T-cell (primary cell): ENCODE data around the gene ADGRG2. TPM values are rescaled to one million over a fixed set of nuclear protein-coding genes. Genes with fewer than 3 reads are reported as not detected.

ENCODE experiments used
- ATAC-seq, 4 experiments: fragments of 200-7000 bp in 3 of 4; fragments of 150-1000 bp in 1 of 4; cut with Tn5 transposase; replicated peaks in 1 of 4; 1 replicate in 3 of 4; 2 replicates in 1 of 4; pipeline ENCODE4 v1.10.0; 2021; ENCODE audit warnings: moderate library complexity in 3 of 4, mild to moderate bottlenecking in 2 of 4, moderate number of reproducible peaks in 1 of 4
- CTCF ChIA-PET, 2 donors: fragments of 300-600 bp; sonication (Branson Sonifier 250); formaldehyde crosslinking; loops; one replicate each; lab custom pipeline; 2022; ENCODE audit warnings: antibody characterized with exemption in 2 of 2; lab: Charles Lee
- POLR2A ChIA-PET, 2 donors: fragments of 300-600 bp; sonication (Branson Sonifier 250); formaldehyde crosslinking; loops; one replicate each; lab custom pipeline; 2022; ENCODE audit warnings: antibody characterized with exemption in 2 of 2; lab: Charles Lee
- DNase-seq, 35 experiments: peaks; one replicate each; pipeline versions ENCODE4 v3.0.0 to v3.0.0-alpha.2; 2013 to 2023
- H3K27ac ChIP-seq: one replicate; pipeline ENCODE4 v1.5.1; 2013; ENCODE audit warnings: low read length
- H3K27me3 ChIP-seq, 2 experiments: replicated peaks in 1 of 2; 1 replicate in 1 of 2; 2 replicates in 1 of 2; pipeline versions ENCODE4 v1.6.1 to v1.7.0; 2013; ENCODE audit warnings: low read length in 1 of 2, mixed read lengths in 1 of 2; ENCODE audit not compliant: control insufficient read depth in 2 of 2, insufficient read depth in 2 of 2; ENCODE audit errors: extremely low read depth in 1 of 2
- H3K36me3 ChIP-seq, 2 donors: 1 replicate in 1 of 2; 2 replicates in 1 of 2; pipeline versions ENCODE4 v1.6.1 to v1.7.0; 2013; ENCODE audit warnings: low read length in 1 of 2; ENCODE audit not compliant: control insufficient read depth in 2 of 2, insufficient read depth in 1 of 2; ENCODE audit errors: extremely low read depth in 1 of 2
- H3K4me1 ChIP-seq, 2 experiments: 1 replicate in 1 of 2; 2 replicates in 1 of 2; pipeline versions ENCODE4 v1.6.1 to v1.7.0; 2013; ENCODE audit warnings: low read length in 2 of 2, mixed read lengths in 1 of 2; ENCODE audit not compliant: insufficient read depth in 2 of 2, control insufficient read depth in 1 of 2; ENCODE audit errors: extremely low read depth in 1 of 2
- H3K4me3 ChIP-seq, 2 donors: 1 replicate in 1 of 2; 2 replicates in 1 of 2; pipeline versions ENCODE4 v1.5.1 to v1.7.0; 2013; ENCODE audit warnings: mild to moderate bottlenecking in 2 of 2, low read length in 1 of 2, moderate library complexity in 1 of 2; ENCODE audit not compliant: control insufficient read depth in 1 of 2; ENCODE audit errors: extremely low read depth in 1 of 2
- H3K9me3 ChIP-seq: 2 replicates; pipeline ENCODE4 v1.7.0; 2013
- H3K27ac Mint-ChIP-seq, 2 donors: one replicate each; pipeline ENCODE4 v1.8.0; 2020 to 2021; ENCODE audit warnings: mild to moderate bottlenecking in 2 of 2, mixed read lengths in 2 of 2
- H3K27me3 Mint-ChIP-seq, 2 donors: one replicate each; pipeline ENCODE4 v1.8.0; 2021 to 2022; ENCODE audit warnings: mixed read lengths in 2 of 2
- H3K36me3 Mint-ChIP-seq: one replicate; pipeline ENCODE4 v1.8.0; 2021; ENCODE audit warnings: mixed read lengths
- H3K4me1 Mint-ChIP-seq, 3 donors: one replicate each; pipeline ENCODE4 v1.8.0; 2020 to 2022; ENCODE audit warnings: mixed read lengths in 3 of 3, mild to moderate bottlenecking in 1 of 3
- H3K4me3 Mint-ChIP-seq, 3 donors: one replicate each; pipeline ENCODE4 v1.8.0; 2020 to 2022; ENCODE audit warnings: mild to moderate bottlenecking in 3 of 3, mixed read lengths in 3 of 3, moderate library complexity in 3 of 3
- H3K9me3 Mint-ChIP-seq, 3 donors: one replicate each; pipeline ENCODE4 v1.8.0; 2020 to 2022; ENCODE audit warnings: mixed read lengths in 3 of 3
- WGBS: methylation state at CpG from one replicate; pipeline ENCODE4 v1.1.5; 2013; ENCODE audit warnings: missing lambda C conversion rate; ENCODE audit not compliant: insufficient coverage; 5-methylcytosine and 5-hydroxymethylcytosine counted together
- total RNA-seq, 35 experiments: library from RNA in 6 of 35; stranded (reverse) in 6 of 35; fragments of 120-200 nt in 1 of 35; gene quantifications; one replicate each; pipeline versions ENCODE4 v1.2.1 to v1.2.4 and lab custom pipeline; 2013 to 2026

ADGRG2 gene
- total RNA-seq, 5 donors from 2014 or later (not counting 1 experiment from before 2014, with no cell fraction given), result not detected

DNA sequence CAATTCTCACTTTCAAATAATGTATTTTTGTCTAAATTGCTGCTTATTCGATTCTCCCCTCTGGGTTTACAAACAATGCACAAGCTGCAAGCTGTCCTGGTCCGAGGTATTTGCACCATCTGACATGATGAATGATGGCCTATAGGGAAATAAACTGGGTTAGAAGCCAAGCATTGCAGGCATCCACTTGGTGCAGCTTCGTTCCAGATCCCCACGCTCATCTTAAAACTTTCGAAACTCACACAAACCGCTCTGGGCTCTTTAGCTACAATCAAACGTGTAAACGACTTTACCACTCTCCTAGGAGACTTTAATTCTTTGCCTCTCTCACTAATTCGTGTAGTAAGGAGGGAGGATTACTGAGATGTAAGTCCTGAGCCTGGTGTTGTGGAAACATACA lies 157.4 kb downstream of the ADGRG2 start:
- CTCF ChIA-PET, result no interaction called here
- ATAC-seq (no peak), DNase-seq (no peak)
- H3K36me3 Mint-ChIP-seq, result no peaks in the 10 kb centered on the region
- Histone ChIP-seq H3K4me1 (no peaks in the 10 kb centered on the region), H3K27ac (no peak overlapping the region), H3K27me3 (no peaks in the 10 kb centered on the region), H3K36me3 (no peaks in the 10 kb centered on the region), H3K4me3 (no peak overlapping the region), H3K9me3 (no peaks in the 10 kb centered on the region)
- no CpG with 5 or more reads among the region's 9 CpGs for WGBS
- no peaks in the 10 kb centered on the region for H3K9me3 Mint-ChIP-seq
- H3K27ac Mint-ChIP-seq, result no peak overlapping the region
- H3K4me3 Mint-ChIP-seq, result no peak overlapping the region
- H3K4me1 Mint-ChIP-seq, result peaks cover 29% of the 10 kb centered on the region in 3 donors
- no peaks in the 10 kb centered on the region for H3K27me3 Mint-ChIP-seq
- POLR2A ChIA-PET, result no interaction called here

DNA sequence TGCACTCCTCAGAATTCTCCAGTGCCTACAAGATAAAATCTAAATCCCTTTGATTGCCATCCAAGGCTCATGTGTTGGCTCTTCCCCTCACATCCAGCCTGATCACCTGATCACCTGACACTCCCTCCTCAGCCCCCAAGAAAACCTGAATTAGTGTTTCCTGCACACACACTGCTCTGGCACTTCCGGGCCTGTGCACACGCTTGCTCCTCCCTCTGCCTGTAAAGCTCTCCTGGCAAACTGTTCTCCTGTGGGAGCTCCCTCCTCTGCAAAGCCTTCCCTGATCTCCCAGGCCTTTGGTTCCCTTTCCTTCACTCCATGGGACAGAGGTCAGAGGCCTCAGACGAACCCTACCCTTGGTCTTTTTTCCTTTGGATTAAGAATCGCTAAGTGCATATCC lies 158.2 kb downstream of the ADGRG2 start:
- Mint-ChIP-seq H3K4me1 (peaks cover 29 to 34% (median 29%) of the 10 kb centered on the region in 3 donors), H3K27ac (no peak overlapping the region), H3K4me3 (no peak overlapping the region), H3K27me3 (no peaks in the 10 kb centered on the region), H3K36me3 (no peaks in the 10 kb centered on the region), H3K9me3 (no peaks in the 10 kb centered on the region)
- DNase-seq, result no peak
- WGBS, result 75% methylated on average over 2 of the region's 4 CpGs
- no peak overlapping the region for H3K4me3 ChIP-seq
- no peaks in the 10 kb centered on the region for H3K36me3 ChIP-seq
- H3K27ac ChIP-seq, result no peak overlapping the region
- no peak for ATAC-seq
- ChIA-PET CTCF (no interaction called here), POLR2A (no interaction called here)
- H3K9me3 ChIP-seq, result no peaks in the 10 kb centered on the region
- H3K4me1 ChIP-seq, result no peaks in the 10 kb centered on the region
- H3K27me3 ChIP-seq, result no peaks in the 10 kb centered on the region

DNA sequence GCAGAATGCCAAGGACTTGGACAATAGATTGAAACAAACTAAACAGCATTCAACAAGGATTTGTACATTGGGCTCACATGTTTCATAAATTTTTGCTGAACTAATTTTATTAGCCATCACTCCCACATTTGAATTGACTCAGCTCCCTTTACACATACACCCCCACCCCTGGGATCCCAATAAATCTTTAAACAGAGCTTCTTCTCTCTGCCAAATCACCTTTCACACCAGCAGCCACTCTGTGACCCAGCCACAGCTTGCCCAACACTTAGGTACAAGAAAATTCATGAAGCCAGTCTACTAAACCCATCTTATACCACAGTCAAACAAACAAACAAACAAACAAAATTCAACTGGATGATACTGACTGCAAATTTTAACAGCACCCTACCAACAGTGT lies 159.9 kb downstream of the ADGRG2 start:
- no peak for DNase-seq
- H3K4me3 ChIP-seq, result no peak overlapping the region
- H3K9me3 ChIP-seq, result no peaks in the 10 kb centered on the region
- Mint-ChIP-seq H3K36me3 (no peaks in the 10 kb centered on the region), H3K27ac (no peak overlapping the region), H3K27me3 (no peaks in the 10 kb centered on the region), H3K4me3 (no peak overlapping the region), H3K9me3 (no peaks in the 10 kb centered on the region), H3K4me1 (peaks cover 29 to 35% (median 29%) of the 10 kb centered on the region in 3 donors)
- H3K4me1 ChIP-seq, result no peaks in the 10 kb centered on the region
- H3K27me3 ChIP-seq, result no peaks in the 10 kb centered on the region
- no peak for ATAC-seq
- CTCF ChIA-PET, result no interaction called here
- no peak overlapping the region for H3K27ac ChIP-seq
- POLR2A ChIA-PET, result no interaction called here
- H3K36me3 ChIP-seq, result no peaks in the 10 kb centered on the region

DNA sequence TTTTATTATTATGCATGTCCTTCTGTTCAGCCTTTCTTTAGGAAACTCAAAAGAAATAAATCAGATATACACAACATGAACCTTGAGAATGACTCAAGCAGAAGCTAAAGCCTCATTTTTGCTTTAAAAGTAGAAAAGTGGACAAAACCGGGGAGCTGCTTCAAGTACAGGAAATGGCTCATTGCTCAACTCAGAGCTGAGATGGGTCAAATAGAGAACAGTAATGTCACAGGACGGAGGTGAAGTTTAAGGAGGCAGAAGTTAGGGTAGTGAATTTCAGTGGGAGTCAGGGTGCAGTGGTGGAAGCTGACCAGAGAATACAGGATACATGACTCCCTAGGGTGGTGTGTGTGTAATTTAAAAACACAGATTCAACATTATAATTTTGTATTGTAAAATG lies 160.6 kb downstream of the ADGRG2 start:
- ChIA-PET CTCF (interaction anchor here (0.6 to 0.7 kb wide), 3 partner anchors 54 to 229 kb away, joined by 4 read pairs; no protein-coding TSS in a partner anchor), POLR2A (interaction anchor here in 1 of 2 donors (0.7 kb wide), 1 partner anchor 20 kb away, joined by 23 read pairs; no protein-coding TSS in a partner anchor)
- H3K4me3 Mint-ChIP-seq, result no peak overlapping the region
- Histone ChIP-seq H3K27me3 (no peaks in the 10 kb centered on the region), H3K27ac (no peak overlapping the region), H3K36me3 (no peaks in the 10 kb centered on the region), H3K9me3 (no peaks in the 10 kb centered on the region), H3K4me3 (no peak overlapping the region), H3K4me1 (no peaks in the 10 kb centered on the region)
- DNase-seq (no peak), ATAC-seq (no peak)
- WGBS, result no CpG with 5 or more reads among the region's 2 CpGs
- H3K9me3 Mint-ChIP-seq, result no peaks in the 10 kb centered on the region
- peaks cover 28 to 35% (median 29%) of the 10 kb centered on the region in 3 donors for H3K4me1 Mint-ChIP-seq
- H3K27ac Mint-ChIP-seq, result no peak overlapping the region
- no peaks in the 10 kb centered on the region for H3K36me3 Mint-ChIP-seq
- no peaks in the 10 kb centered on the region for H3K27me3 Mint-ChIP-seq

DNA sequence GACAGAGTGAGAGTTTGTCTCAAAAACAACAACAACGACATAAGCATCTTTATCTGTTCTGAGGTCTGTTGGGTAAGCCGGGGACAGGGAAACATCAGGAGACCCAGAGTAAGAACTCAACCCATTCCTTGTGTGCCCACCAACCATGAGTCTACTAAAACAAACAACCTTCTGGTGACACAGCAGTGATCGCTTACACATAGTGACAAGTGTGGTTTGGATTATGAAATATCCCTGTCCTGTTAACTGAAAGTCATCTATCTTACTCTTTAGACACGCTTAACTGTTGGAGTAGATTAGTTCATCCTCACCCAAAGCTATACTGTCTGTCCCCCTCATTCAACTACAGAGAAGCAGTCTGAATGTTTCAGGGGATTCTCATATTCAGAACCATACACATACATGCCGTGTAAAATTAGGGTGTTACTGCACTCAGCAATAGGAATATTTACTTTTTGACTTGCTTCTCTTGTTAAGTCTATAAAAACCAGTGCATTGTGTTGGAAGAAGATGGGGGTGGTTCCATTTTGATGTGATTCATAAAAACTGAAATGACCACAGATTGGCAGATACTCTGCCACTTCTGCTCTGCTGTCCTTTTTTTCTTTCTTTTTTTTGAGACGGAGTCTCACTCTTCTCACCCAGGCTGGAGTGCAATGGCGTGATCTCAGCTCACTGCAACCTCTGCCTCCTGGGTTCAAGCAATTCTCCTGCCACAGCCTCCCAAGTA lies 165.8 kb downstream of the ADGRG2 start:
- no peaks in the 10 kb centered on the region for H3K27me3 ChIP-seq
- peaks cover 5% of the 10 kb centered on the region for H3K36me3 Mint-ChIP-seq
- 93% methylated on average over 2 of the region's 7 CpGs for WGBS
- H3K9me3 Mint-ChIP-seq, result no peaks in the 10 kb centered on the region
- ChIA-PET POLR2A (interaction anchor here in 1 of 2 donors (0.6 kb wide), 1 partner anchor 1221 kb away, joined by 3 read pairs; no protein-coding TSS in a partner anchor), CTCF (no interaction called here)
- H3K27ac Mint-ChIP-seq, result no peak overlapping the region
- H3K4me3 ChIP-seq, result no peak overlapping the region
- no peaks in the 10 kb centered on the region for H3K36me3 ChIP-seq
- DNase-seq, result no peak
- H3K27ac ChIP-seq, result no peak overlapping the region
- no peak for ATAC-seq
- no peaks in the 10 kb centered on the region for H3K27me3 Mint-ChIP-seq
- H3K4me1 ChIP-seq, result peaks cover 0 to 4% of the 10 kb centered on the region in 2 experiments
- H3K4me3 Mint-ChIP-seq, result no peak overlapping the region
- no peaks in the 10 kb centered on the region for H3K9me3 ChIP-seq
- H3K4me1 Mint-ChIP-seq, result peaks cover 12 to 32% (median 19%) of the 10 kb centered on the region in 3 donors

DNA sequence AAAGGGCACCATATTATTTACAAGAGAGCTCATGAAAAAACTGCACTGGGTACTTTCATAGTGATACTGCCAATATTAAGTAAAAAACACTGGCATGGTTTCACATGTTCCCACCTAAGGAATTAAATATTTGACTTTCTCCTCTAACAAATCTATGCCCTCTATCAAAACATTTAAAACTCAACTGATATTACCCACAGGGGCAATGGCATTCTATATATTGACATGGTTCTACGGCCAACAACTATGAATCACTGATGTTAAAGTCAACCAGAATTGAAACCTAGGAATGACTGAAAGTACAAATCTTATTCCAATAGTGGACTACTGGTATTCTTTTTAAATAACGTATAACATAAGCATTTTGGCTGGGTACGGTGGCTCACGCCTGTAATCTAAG lies 166.6 kb downstream of the ADGRG2 start:
- H3K27me3 ChIP-seq, result no peaks in the 10 kb centered on the region
- Mint-ChIP-seq H3K27me3 (no peaks in the 10 kb centered on the region), H3K27ac (no peak overlapping the region), H3K4me3 (no peak overlapping the region), H3K36me3 (peaks cover 10% of the 10 kb centered on the region), H3K4me1 (peaks cover 12 to 31% (median 18%) of the 10 kb centered on the region in 3 donors), H3K9me3 (no peaks in the 10 kb centered on the region)
- no peak overlapping the region for H3K27ac ChIP-seq
- POLR2A ChIA-PET, result no interaction called here
- ATAC-seq (no peak), DNase-seq (no peak)
- no CpG with 5 or more reads among the region's 4 CpGs for WGBS
- CTCF ChIA-PET, result interaction anchor here in 1 of 2 donors (0.7 kb wide), 2 partner anchors 526 to 545 kb away, joined by 3 read pairs; no protein-coding TSS in a partner anchor
- H3K4me1 ChIP-seq, result peaks cover 0 to 4% of the 10 kb centered on the region in 2 experiments
- no peak overlapping the region for H3K4me3 ChIP-seq
- H3K36me3 ChIP-seq, result no peaks in the 10 kb centered on the region
- no peaks in the 10 kb centered on the region for H3K9me3 ChIP-seq
